Activated T-helper 1 cell treated with Interleukin-2 at 50 U/mL for 16 hours (primary cell): ENCODE measurements around the gene TPD52L1.

Experiments
- DNase-seq: peaks from one replicate; pipeline ENCODE4 v3.0.0-alpha.2; 2020; ENCODE audit warnings: low read depth

Gene TPD52L1

DNA sequence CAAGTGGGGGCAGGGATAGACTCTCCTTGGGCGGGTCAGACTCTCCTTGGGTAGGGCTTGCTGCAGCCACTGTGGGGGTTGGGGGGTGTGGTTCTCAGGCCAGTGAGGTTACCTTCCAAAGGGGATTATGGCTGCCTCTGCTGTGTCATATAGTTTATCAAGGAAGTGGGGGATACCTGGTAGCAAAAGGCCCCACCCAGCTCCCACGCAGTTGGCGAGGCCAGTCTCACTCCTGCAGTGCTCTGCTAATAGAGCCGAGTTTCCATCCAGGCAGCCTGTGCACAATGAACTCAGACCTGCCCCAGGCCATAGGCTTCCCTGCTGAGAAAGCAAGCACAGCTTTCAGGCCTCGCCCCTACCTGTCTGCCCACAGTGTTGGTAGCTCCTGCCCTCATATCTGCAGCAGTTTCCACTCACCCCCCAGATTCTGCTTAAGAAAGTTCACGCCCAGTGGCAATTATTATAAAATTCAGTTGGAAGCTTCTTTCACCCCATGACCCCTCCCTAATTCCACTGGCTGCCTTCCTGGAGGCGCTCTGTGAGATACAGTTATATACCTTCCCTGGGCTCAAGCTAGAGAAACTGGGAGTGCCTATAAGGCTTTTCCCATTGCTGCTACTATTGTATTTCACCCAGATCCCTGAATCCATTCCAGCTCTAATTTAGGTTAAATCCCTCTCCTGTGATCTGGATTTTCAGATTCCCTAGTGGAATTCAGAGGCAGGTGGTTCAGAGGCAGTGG, 92.1 kb downstream of the TPD52L1 start:
- DNase-seq: no peak

DNA sequence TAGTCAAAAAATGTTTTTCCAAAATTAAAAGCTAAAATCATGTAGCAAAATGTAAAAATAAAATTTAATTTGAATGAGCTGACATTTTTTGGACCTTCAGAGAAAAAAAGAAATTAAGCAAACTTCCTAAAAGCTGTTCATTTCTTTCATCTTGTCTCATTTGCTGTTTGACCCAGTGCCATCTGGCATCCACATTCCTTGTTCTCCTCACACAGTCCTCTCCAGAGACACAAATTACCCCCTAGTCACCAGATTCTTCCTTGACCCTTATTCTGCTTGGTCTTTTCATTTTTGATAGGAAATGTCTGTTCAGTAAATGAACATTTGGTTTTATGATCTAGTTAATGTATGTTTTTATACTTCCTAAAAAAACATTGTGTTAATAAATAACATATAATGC, 93.0 kb downstream of the TPD52L1 start:
- DNase-seq: no peak

DNA sequence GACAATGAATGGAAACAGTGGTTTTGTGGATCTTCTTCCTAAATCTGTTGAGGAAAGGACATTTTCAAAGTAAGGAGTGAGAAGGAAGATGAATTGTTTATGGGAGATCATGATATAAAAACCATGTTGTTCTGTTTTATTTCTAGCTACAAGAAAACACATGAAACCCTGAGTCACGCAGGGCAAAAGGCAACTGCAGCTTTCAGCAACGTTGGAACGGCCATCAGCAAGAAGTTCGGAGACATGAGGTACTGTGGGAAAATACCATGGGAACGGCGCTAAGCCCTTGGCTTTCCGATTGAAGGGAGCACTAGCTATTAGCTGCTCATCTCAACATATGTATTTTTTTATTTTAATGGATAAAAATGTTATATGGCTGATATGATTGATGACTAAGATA, 94.6 kb downstream of the TPD52L1 start:
- no peak for DNase-seq

DNA sequence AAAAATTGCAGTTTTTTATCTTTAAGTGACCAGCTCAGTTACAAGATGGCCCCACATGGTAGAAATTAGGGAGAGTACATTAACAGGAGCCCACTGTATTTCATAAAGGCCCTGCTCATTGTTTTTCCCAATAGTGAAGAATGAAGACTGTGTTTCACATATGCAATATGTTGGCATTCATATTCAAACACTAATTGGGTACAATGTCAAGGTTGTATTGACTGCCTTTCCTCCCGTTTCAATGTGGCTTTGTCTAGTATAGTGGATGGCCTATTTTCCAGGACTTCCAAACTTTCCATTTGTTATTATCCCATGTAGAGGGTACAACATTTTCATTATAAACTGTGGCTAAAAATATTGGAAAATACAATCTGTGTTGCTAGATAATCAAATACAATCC, 96.9 kb downstream of the TPD52L1 start:
- no peak for DNase-seq

DNA sequence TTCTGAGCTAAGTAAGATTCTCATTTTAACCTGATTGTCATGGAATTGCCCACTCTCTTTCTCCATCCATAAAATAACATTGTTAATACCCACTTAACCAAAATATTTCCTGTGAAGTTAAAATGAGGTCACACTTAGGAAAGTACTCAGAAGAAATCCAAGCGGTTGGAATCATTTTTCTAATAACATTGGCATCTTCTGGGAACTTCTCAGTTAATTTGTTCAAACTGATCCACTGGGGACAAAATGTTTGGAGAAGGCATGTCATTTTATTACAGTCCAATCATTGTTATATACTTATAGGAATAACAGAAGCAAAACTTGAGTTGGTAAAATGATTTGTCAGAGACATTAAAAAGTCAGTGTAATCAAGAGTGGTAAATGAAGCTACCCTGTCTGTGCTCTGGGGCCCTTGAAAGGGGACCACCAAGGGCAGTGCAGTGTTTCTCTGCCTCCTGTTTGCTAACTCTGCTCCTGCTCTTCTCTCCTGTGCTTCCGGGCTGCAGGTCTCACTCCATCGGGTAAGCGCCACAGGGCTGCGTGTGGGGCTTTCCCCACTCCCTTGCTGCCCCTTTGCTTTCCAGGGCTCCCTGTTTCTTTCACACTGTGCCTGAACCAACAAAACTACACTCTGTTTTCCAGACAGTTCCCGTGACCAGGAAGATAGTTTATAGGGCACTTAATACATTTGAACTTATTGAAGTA, 98.1 kb downstream of the TPD52L1 start:
- DNase-seq: no peak

DNA sequence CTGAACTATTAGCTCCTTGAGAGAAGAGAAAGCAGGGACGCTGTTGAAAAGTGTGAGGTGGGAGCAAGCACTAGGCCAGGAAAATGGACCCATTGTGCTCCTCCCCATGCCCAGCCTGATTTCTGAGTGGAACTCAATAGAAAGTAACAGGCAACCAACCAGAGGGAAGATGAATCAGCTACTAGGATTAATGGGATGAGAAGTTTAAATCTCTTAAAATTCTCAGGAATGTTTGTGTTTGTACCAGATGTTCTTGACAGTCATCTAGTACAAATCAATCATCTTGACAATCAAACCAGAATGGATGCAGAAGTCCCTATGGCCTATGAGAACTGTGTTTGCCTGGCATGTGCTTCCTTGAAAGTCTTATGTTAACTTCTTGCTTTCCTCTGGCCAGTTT, 99.3 kb downstream of the TPD52L1 start:
- no peak for DNase-seq

DNA sequence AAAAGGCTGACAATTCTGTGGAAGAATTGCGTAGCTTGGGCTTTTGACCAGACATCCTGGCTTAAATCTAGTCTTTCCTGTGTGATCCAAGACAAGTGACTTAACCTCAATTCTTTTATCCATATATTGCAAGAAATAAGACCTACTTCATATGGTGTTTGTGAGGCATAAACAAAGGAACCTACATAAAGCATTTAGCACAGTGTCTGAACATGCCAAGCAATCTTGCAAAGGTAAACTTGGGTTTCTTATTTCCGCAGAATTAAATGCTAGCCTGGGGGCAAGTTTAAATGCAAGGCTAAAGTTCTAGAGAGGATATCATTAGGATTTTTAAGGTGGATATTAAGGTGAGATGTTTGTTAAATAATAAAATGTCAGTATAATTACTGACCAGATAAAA, 100.3 kb downstream of the TPD52L1 start:
- no peak for DNase-seq

DNA sequence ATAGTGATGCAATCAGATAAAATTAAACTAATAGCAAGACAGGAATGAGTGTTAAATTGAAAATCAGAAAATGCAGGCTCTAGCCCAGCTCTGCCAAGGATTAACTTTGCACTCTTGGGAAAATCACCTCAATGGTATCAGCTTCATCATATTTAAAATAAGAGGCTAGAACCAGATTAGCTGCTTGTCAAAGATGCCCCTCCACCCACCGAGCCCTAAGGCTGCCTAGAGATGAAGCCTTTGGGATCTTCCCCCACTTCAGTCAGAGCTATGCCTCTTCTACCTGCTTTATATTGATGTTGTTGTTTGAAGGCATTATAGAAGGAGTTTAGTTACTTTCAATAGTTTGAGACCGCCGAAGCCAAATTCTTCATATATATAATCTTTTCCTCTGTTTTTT, 100.7 kb downstream of the TPD52L1 start:
- no peak for DNase-seq

DNA sequence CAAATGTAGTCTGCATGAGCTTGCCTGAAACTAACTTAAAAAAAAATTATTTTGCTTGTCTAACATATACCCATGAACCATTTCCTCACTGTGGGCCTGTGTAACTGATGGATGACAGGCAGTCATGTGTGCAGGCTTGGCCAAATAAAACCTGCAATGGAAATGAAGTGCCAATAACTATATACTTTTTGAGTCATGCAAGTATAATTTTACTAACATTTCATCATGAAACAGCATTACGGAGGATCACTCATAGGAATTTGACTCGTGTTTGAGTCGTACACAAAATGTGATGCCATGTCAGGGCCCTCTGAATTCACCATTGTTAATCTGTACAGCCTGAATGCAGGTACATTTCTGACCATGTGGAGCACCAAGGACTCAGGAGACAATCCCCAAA, 101.6 kb downstream of the TPD52L1 start:
- DNase-seq: no peak

DNA sequence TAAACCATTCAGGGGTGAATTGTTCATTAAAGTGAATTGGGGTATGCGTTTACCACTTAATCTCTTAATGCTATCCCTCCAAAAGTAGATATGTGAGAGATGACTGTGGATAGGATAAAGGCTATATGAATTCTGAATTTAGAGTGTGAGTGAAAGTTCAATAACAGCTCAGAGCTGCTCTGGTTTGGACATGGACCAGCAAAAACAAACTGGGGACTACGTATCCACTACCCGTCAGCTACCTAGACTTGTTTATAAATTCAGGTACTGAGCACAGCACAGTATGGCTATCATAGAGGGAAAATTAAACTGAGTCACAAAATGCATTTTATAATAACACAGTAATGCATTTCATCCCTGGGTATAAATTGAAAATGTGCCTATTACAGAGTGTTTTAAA, 103.8 kb downstream of the TPD52L1 start:
- DNase-seq: no peak

DNA sequence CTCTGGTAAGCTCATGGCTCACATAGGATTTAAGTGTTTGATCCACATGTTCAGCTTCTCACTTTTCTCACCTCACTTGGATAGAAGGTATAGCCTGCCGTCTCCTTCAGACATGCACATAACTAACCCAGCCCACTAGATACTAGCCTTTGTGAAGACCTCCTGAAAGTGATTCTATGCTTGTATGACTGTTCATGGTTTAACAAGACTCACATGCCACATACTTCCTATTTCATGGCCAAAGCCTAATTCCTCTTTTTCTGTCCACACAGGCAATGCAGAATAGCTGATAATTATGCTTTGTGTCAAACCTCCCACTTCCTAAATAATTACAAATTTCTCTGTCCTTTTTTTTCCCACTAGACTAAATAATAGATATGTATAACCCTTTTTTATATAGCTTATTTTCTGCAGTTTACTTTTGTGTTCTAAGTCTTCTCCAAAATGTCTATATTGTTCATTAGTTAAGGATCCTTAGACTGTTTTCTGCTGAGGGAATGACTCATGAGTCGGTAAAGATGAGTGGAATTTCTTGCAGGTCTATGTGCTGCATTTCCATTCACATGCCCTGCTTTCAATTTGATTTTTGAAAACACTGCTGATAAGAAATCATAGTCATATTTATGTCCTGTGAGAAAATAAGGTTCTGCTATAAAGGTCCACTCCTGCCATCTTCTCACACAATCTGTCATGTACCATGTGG, 105.2 kb downstream of the TPD52L1 start:
- no peak for DNase-seq

DNA sequence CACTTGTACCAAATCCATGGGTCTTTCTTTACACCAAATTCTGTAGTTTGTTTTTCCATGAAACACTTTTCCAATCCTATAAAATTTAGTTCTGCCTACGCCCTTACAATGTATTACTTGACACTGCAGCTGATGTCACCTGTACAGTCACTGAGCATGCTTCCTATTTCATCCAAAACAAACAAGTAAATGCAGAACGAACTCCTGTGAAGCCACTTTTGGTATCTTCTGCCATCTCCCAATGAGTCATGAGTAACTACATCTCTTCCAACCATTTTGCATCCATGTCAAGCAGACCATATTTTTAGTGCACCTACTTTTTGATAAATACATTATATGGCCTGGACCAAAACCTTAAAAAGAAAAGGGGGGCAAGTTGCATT, 105.8 kb downstream of the TPD52L1 start:
- no peak for DNase-seq

DNA sequence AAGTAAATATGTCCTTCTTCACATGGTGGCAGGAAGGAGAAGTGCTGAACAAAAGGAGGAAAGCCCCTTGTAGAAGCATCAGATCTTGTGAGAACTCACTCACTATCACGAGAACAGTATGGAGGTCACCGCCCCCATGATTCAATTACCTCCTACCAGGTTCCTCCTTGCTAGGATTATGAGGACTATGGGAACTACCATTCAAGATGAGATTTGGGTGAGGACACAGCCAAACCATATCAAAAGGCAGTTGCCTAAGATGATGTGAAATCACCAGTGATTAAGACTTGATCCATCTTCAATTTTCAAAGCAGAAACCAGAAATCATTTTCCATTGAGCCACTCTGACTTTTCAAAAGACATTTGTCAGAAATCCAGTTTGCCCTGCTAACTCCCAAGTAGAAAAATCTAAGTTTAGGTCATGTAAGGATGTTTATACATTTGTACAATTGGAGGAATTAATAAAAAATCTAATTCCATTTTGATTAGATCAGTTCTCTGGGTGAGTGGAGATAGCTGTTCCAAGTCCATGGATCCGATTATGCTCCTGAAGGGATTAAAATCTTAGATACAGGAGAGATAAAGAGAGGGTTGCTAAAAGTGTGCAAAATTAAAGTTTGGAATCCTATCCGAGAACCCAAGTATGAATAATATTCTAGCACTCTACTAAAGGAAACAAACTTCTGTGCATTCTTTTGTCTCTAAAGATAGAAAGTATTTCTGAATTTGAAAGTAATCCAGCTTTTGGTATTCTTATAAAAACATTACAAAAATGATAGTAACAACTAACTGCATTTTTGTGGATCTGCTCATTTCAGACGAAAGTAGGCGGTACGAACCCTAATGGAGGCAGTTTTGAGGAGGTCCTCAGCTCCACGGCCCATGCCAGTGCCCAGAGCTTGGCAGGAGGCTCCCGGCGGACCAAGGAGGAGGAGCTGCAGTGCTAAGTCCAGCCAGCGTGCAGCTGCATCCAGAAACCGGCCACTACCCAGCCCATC, 108.7 kb downstream of the TPD52L1 start:
- no peak for DNase-seq

DNA sequence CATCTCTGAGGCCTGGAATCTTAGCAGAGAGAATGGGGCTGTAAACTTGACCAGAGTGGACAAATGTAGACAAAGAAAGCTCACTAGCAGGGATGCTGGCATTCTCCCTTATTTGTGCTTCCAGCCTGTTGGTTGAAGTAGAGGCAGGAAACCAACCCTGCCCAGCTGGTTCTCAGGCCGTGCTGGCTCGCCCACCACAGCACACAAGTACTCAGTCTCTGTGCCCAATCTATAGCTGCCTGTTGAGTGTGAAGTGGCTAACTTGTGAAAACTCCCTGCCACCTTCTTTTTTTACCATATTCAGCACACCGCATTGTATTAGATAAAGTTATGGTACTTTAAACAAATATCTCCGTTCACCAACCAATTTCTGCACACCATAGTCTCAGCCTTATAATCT, 110.9 kb downstream of the TPD52L1 start:
- DNase-seq: no peak

DNA sequence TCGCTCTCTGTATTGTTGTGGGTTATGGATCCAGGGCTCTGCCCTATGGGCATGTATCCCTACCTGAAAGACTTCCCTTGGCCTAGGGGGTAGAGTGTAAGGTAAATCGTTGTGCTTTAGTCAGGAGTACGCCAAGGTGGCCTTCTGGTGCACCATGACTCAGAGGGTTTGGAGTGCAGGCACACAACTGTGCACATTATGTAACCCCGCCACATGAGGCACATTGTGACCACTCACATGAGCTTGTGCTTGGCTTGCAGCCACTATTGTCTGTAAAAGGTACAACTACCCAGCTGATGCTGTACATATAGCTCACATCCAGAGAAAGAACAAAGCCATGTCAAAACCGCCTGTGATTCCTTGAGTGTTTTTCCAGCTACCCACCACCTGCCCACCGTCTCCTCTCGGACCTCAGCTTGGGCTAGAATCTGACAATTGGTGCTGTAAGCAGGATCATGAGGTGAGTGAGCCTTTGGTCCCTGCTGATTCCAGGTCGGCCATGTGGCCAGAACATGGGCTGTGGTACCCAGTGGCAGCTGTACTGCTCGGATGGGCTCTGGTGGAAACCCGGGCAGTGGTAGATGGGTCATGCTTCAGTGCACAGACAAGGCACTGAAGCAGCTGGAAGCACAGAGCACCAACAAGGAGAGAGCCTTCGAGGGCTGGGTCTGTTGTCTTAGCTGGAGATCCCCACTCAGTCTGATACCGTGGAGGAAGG, 114.4 kb downstream of the TPD52L1 start:
- no peak for DNase-seq

DNA sequence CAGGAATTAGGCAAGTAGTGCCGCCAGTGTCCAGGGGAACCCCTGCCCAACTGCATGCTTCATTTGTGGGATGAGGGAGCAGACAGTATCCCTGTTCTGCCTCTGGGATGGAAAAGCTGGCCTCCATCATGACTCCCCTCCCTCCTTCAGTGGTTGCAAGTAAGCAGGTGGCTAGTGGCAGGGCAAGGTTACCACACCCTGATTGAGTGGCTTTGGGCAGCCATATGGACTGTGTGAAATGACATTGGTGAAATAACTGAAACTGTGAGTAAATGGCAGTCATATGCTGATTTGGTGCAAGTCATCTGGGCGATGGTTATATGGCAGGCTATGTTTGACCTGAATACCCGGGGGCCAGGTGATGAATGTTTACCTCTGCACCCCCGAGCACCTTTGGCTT, 115.2 kb downstream of the TPD52L1 start:
- DNase-seq: no peak

DNA sequence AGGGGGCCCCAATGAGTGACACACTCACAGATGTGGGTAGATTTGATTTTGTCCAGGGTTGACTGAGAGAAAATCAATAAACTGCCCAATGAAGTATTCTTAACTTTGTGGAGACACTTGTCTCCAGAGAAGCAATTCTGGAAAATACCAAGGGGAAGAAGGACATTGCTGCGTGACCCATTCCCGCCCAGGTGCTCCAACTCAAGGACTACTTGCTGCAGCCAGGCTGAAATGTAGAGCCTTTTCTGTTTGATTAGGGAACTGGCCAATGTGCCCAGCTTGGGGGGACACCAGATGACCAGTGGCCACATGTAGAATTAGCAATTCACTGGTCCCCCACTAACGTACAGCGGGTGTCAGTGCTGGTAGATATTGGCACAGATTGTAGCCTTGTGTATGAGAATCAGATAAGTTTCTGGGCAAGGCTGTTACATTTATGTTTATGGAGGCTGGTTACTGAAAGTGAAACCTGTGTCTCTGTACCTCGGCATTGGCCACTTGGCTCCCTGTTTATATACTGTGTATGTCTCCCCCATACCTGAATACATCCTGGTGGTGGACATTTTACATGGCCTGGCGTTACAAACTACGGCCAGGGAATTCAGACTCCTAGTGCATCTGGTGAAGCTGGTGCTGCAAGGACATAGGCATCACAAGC, 115.9 kb downstream of the TPD52L1 start:
- no peak for DNase-seq

DNA sequence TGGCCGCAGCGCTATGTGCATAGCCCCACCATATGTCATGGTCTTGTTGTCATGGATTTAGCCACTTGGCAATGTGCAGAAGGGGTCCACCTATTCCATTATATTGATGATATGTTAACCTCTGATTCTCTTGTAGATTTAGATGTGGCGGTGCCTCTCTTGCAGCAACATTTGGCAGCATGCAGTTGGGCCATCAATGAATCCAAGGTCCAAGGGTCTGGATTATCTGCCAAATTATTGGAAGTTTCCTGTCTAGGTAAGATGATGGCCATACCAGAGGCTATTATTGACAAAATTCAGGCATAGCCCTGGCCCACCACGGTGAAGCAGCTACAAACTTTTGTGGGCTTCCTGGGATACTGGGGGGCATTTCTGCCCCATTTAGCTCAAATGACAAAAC, 116.8 kb downstream of the TPD52L1 start:
- no peak for DNase-seq

DNA sequence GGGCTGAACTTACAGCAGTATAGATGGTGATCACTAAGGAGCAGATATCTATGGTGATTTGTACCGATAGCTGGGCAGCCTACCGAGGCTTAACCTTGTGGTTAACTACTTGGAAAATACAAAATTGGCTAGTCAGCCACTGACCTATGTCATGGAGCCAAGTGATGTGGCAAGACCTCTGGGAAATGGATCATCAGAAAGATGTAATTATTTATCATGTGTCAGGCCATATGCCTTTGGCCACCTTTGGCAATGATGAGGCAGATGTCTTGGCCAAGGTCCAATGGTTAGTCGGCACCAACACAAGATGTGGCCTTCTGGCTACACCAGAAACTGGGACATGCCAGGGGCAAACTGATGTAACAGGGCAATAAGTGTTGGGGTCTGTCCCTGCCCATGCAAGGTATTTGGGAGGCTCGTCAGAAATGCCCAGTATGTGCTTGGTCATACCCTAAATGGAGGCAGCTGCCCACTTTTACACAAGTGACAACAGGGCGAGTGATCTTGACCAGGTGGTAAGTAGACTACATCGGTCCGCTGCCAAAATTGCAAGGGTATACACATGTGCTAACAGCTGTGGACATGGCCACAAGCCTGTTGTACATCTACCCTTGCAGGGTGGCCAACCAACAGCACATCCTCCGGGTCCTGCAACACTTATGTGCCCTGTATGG, 118.0 kb downstream of the TPD52L1 start:
- DNase-seq: no peak

DNA sequence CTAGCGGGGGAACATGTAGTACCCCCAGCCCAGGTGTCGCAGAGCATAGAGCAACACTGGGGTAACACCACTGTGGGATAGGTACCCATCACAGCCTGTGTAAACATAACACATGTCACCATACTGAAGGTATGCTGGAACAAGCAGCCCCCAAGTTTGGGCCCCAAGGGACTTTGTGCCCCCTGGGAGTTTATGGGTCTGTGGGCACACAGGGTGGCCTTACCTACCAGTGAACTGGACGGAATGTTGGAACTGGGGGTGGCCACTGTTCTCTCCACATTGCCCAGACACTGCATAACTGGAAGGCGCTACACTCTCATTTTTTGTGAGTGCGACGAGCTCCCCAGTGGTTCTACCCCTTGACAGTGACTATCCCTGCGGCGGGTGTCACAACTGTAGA, 119.7 kb downstream of the TPD52L1 start:
- DNase-seq: no peak
